OCI-LY1 (cell line): Measurements from ENCODE around the gene GNRH2.
A peak's percentile ranks its signal among the peaks of the same experiment; 100 is the strongest.

Experiments used
- EZH2 ChIP-seq: fragments of 200-600 bp; sonication (generic), shearing (Covaris generic); IDR thresholded peaks from 2 replicates; pipeline ENCODE4 v1.8.0; 2017; ENCODE audit warnings: borderline replicate concordance, mixed run types, mild to moderate bottlenecking, antibody characterized with exemption, low read length, moderate library complexity, mixed read lengths
- TF ChIP-seq, protein P1 (sequence below): fragments of 200-600 bp; sonication (generic), shearing (Covaris generic); IDR thresholded peaks from 2 replicates; pipeline ENCODE4 v1.5.1; 2017; ENCODE audit warnings: mild to moderate bottlenecking, antibody characterized with exemption, low read length, moderate library complexity, mixed read lengths

GRCh38 chr20:3000852-3001523 is 42.4 kb upstream of the GNRH2 start:
- TF ChIP-seq, protein P1, sequence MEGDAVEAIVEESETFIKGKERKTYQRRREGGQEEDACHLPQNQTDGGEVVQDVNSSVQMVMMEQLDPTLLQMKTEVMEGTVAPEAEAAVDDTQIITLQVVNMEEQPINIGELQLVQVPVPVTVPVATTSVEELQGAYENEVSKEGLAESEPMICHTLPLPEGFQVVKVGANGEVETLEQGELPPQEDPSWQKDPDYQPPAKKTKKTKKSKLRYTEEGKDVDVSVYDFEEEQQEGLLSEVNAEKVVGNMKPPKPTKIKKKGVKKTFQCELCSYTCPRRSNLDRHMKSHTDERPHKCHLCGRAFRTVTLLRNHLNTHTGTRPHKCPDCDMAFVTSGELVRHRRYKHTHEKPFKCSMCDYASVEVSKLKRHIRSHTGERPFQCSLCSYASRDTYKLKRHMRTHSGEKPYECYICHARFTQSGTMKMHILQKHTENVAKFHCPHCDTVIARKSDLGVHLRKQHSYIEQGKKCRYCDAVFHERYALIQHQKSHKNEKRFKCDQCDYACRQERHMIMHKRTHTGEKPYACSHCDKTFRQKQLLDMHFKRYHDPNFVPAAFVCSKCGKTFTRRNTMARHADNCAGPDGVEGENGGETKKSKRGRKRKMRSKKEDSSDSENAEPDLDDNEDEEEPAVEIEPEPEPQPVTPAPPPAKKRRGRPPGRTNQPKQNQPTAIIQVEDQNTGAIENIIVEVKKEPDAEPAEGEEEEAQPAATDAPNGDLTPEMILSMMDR: peak; percentile 61; the same call in 1 of the 2 replicates
- TF ChIP-seq EZH2: no peak
